Forelimb muscle (tissue), 1 donor: ENCODE data around the gene XIRP2. TPM values are rescaled to one million over a fixed set of nuclear protein-coding genes. Genes with fewer than 3 reads are reported as not detected.

Source experiments
- DNase-seq: peaks from one replicate; pipeline ENCODE4 v3.0.0-alpha.2; 2013; ENCODE audit warnings: low read depth
- polyA plus RNA-seq: library from polyadenylated mRNA; unstranded; fragments of 120-200 nt; gene quantifications from one replicate; pipeline ENCODE4 v1.2.1, GENCODE V29; 2013; ENCODE audit not compliant: insufficient read length

Gene XIRP2
- polyA plus RNA-seq, 1 donor, result 201 TPM

DNA sequence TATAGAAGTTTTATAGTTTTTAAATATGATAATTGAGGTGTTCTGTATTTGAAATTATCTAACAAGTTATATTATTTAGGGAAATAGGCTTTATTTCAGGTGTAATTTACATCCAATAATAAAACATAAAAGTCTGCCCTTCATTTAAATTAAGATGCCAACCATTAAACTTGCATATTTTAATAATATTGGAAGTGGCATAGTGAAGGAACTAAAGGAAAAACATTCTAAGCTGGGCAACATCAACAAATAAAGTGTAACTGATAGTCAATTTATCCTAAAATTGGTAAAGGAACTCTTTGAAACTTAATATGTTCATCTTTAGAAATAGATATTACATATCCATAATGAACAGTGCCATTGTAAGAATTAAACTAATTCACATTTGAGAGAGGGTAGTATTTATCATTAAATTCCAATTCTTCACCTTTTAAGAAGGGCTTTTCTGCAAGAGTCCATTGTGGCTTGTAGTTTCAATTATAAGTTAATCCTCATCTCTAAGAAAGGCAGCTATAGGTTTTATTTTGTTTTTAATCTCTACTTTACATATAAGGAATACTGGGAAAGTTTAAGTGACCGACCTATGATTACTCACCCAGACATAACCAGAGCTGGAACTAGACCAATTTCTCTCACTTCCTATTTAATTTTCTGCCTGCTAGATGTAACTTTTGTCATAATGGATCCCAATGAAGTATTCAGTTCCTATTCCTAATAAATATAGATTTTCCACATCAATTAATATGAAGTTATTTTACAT, 401.6 kb downstream of the XIRP2 start:
- no peak for DNase-seq

DNA sequence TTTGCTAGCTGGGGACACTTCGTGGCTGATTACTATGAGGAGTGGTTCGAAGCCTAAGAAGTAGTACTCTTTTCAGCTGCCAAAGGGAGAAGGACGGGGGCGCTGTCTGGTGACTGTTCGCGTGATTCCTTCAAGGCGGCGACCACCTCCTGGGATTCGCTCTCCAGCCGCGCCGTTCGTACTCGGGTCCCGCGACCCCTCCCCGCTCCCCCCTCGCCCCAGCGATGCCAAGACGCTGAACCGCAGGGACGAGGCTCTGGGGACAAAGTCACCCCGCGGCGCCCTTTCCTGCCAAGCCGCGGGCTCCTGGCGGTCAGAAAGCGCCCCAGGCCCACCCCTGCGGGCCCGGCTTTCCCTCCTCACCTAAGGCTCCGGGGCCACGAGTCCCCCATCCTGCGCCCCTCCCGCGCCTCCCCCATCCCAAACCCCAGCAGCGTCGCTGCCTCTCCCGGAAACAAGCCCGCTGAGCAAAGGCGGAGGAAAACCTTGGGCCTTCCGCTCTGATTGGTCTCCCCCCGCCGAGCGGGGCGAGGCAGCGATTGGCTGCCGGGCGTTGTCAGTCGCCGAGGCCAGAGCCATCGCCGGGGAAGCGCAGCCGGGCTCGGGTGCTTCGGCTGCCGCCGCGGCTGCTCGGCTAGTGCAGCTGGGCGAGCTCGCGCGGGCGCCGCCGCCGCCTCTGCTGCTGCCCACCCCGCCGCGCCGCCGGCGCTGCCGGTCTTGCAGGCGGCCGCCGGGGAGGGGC, 404.3 kb downstream of the XIRP2 start, which contains the start of gene B3GALT1:
B3GALT1 (plus strand) TSS at position 572 of the 742 bp plus-strand sequence.
- peak; percentile 83 for DNase-seq

DNA sequence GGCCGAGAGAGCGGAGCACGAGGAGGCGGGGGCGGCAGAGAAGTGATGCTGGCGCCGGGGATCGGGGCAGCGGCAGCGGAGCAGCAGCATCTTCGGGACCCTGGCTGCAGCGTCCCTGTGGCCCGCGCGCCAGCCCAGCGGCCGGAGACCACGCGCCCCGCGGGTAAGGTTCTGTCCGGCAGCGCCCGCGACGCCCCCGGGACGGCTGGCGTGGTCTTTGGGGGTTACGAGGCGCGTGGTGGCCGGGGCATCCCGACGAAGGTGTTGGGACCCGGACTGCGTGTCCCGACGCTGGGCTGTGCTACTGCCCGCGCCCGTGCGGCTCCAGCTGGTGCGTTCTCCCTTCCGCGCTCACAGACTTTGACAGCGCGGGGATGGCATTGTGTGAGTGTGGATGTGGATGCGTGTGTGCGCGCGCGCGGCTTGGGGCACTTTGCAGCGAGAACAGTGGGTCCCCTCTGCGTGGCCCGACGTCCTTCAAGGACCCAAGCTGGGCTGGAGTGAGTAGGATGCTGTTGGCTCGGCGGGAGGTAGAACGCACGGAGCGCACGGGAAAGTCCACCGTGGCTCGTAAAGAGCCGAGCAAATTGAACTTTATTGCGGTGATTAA, 405.0 kb downstream of the XIRP2 start:
- no peak for DNase-seq

DNA sequence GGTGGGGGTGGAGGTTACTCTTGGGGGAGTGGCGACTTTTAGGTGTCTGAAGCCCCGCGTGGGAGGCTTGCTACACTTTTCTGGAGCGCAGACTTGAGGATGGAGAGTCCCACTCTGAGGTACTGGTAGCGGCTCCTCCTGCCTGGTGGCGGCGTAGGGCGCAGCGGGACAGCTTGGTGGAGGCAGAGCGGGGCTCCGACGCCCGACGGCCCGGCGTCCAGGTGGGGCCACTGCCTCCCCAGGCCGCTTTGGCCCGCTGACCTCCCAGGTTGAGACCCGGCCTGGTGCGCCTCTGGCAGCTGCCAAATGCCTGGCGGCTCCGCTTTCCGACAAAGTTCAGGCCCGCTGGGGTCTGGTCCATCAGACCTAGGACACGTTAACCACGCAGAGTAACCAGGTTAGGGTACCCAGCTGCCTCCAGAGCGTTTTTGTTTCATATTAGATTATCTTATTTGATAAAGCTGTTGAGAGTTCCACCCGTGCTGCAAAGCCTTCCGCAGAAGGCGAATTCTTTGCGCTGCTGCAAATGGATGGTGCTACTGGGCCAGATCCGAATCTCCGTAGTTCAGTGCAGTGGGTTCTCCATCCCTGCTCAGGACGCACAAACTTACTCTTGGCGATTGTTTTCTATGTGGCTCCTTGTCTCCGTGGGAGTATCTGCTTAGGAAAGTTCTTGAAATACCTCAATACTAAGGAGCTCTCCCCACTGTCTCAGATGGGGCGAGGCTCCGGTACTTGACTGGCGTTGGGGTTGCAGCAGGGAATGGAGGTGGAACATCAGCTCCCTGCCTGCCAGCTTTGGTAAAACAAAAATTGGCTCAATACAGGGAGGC, 405.9 kb downstream of the XIRP2 start:
- DNase-seq, result no peak

DNA sequence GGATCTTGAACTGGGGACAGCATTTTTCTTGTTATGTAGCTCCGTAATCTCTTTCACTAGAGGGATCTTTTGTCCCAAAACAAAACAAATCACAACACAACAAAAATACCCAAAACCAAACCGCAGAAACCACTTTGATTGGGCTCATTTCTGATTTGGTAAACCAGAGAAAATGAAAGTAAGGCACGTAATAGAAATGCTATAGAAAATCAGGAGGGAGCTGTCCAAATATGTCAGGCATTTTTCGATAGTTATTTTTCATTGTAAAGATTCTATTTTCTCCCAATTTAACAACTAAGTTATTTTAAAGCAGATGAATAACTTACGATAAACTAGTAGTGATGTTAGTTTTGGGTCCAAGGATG, 406.5 kb downstream of the XIRP2 start:
- DNase-seq, result no peak

DNA sequence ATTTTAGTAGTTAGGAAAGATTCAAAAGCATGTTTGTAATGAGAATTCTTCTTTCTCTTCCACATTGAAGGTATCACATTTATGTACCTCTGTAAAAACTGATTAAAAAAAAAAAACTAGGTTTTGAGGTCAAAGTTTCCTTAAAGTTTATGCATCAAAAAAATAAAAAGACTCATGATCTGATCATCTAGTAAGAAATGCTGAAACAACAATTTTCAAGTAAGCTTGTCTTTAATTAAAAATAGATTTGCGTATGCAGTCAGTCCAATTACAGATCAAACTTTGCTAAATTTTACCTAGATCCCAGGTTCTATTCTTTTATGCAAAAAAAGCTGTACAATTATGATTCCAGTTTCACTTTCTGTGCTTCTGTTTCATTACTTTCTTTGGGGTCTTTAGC, 409.0 kb downstream of the XIRP2 start:
- no peak for DNase-seq

DNA sequence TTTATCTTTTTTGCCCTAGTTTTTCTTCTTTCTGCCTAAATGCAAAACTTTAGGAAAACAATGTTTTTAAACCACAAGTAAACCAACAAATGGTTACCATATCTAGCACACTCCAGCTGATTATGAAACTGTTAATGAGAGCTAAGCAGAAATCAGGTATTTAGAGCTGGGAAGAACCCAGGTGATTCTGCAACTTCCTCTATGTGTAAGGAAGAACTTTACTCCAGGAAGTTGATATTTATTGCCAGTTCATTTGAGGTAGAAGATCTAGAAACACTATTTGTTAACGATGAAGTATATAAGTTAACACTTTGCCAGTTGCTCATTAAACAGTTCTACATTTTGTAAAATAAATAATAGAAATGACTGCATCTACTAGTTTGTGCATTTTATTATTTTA, 409.7 kb downstream of the XIRP2 start:
- no peak for DNase-seq
